Measurements from ENCODE around the gene SYF2.

SYF2 gene

GRCh38 chr1:25199819-25200620 lies 32.3 kb downstream of the SYF2 start:
- CTCF ChIA-PET, result interaction anchor here (0.6 to 0.8 kb wide), 3 partner anchors 128 to 711 kb away, joined by 3 to 5 read pairs (median 3); no protein-coding TSS in a partner anchor
- no peak overlapping the region for H3K4me3 ChIP-seq (ENCODE audit: low read depth, low read length)
- H3K4me1 ChIP-seq (ENCODE audit: control insufficient read depth, insufficient read depth, low read length), result no peaks in the 10 kb centered on the region; the same call in 1 of the 2 replicates
- H3K27ac ChIP-seq (ENCODE audit: extremely low read depth, low read depth, low read length), result no peak overlapping the region
- POLR2A ChIA-PET, result no interaction called here
- H3K36me3 ChIP-seq (ENCODE audit: control insufficient read depth in 2 of 2, insufficient read depth in 1 of 2, low read length in 2 of 2), result no peaks in the 10 kb centered on the region
- TF ChIP-seq PRDM10 (tag by site-specific recombination; IDR thresholded peaks at IDR 0.05) (no peak), ZNF266 (tag by site-specific recombination; IDR thresholded peaks at IDR 0.05; ENCODE audit: low read depth) (no peak), MEIS1 (CRISPR knock-in tag; IDR thresholded peaks at IDR 0.05; ENCODE audit: borderline replicate concordance) (no peak), GLIS2 (tag by site-specific recombination; IDR thresholded peaks at IDR 0.05) (no peak), ZNF302 (tag by site-specific recombination; IDR thresholded peaks at IDR 0.05; ENCODE audit: low read depth) (no peak), ZBTB17 (tag by site-specific recombination; IDR thresholded peaks at IDR 0.05) (no peak), ZNF692 (tag by site-specific recombination; IDR thresholded peaks at IDR 0.05) (no peak), ZNF362 (tag by site-specific recombination; IDR thresholded peaks at IDR 0.05) (no peak), ZNF76 (tag by site-specific recombination; IDR thresholded peaks at IDR 0.05; ENCODE audit: borderline replicate concordance, low read depth) (no peak), ZSCAN4 (tag by site-specific recombination; IDR thresholded peaks at IDR 0.05) (no peak), YY2 (tag by site-specific recombination; IDR thresholded peaks at IDR 0.05) (no peak), ZNF843 (tag by site-specific recombination; IDR thresholded peaks at IDR 0.05) (no peak), ZNF701 (tag by site-specific recombination; IDR thresholded peaks at IDR 0.05) (no peak), HOXA7 (CRISPR knock-in tag; IDR thresholded peaks at IDR 0.05; ENCODE audit: borderline replicate concordance) (no peak), ZNF157 (tag by site-specific recombination; IDR thresholded peaks at IDR 0.05) (no peak), ZNF449 (tag by site-specific recombination; IDR thresholded peaks at IDR 0.05) (no peak), ZNF670 (tag by site-specific recombination; IDR thresholded peaks at IDR 0.05; ENCODE audit: low read depth) (no peak), ZNF596 (tag by site-specific recombination; IDR thresholded peaks at IDR 0.05) (no peak)
- H3K9me3 ChIP-seq (ENCODE audit: control insufficient read depth, insufficient read depth, low read depth, low read length), result no peaks in the 10 kb centered on the region

Measured in HEK293 (cell line).